ENCODE results near the gene DNASE1L1.

- no peak for TF ChIP-seq CTCF (IDR thresholded peaks at IDR 0.05)
- no peak for TF ChIP-seq POLR2A (IDR thresholded peaks at IDR 0.05)
Measured at GRCh38 chrX:154429711-154430110, 20.7 kb upstream of the DNASE1L1 start.

All from body of pancreas (tissue), 4 donors.